ENCODE data around the gene OSBPL7.

OSBPL7 gene

DNA sequence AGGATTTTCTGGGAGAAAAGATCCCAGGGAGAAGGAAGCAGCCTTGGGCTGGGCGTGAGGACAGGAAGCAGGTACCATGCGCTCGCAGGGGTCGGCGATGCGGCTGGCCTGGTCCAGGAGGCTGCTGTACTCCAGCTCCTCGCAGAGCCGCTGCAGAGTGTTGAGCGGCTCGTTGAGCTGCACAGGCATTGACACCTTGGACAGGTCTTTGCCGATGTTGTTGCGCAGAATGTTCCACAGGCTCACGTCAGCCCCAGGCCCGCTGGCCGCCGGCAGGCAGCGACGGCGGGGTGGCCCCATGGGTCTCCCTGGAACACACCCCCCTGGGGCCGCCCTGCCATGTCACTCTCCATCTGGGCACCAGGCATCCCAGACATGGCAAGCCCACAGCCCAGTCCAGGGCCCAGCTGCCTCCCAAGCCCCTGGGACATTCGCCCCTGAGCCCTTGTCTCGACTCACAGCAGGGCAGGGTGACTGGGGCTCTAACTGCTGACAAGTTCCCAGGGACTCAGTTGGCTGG lies 8.0 kb downstream of the OSBPL7 start:
- H3K9me3 ChIP-seq (ENCODE audit: low read length), result no peaks in the 10 kb centered on the region
- no peaks in the 10 kb centered on the region for H3F3A ChIP-seq (ENCODE audit: insufficient read depth, low read length)
- no peaks in the 10 kb centered on the region for H3K9me2 ChIP-seq (ENCODE audit: low read depth, low read length)
- no peaks in the 10 kb centered on the region for H4K20me1 ChIP-seq (ENCODE audit: insufficient read depth, low read length)
- no peak overlapping the region for H2AFZ ChIP-seq (ENCODE audit: low read length)
- TF ChIP-seq EZH2 (IDR thresholded peaks at IDR 0.05; ENCODE audit: borderline replicate concordance, low read length), result no peak
- TF ChIP-seq, protein P1, sequence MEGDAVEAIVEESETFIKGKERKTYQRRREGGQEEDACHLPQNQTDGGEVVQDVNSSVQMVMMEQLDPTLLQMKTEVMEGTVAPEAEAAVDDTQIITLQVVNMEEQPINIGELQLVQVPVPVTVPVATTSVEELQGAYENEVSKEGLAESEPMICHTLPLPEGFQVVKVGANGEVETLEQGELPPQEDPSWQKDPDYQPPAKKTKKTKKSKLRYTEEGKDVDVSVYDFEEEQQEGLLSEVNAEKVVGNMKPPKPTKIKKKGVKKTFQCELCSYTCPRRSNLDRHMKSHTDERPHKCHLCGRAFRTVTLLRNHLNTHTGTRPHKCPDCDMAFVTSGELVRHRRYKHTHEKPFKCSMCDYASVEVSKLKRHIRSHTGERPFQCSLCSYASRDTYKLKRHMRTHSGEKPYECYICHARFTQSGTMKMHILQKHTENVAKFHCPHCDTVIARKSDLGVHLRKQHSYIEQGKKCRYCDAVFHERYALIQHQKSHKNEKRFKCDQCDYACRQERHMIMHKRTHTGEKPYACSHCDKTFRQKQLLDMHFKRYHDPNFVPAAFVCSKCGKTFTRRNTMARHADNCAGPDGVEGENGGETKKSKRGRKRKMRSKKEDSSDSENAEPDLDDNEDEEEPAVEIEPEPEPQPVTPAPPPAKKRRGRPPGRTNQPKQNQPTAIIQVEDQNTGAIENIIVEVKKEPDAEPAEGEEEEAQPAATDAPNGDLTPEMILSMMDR (IDR thresholded peaks at IDR 0.05; ENCODE audit: low read length), result no peak
- no peaks in the 10 kb centered on the region for H3K79me2 ChIP-seq (ENCODE audit: insufficient read depth, low read length)
- no peak overlapping the region for H3K4me3 ChIP-seq (ENCODE audit: low read depth, low read length, poor library complexity, severe bottlenecking)
- no peaks in the 10 kb centered on the region for H3K4me1 ChIP-seq (ENCODE audit: insufficient read depth, low read length, severe bottlenecking)
- no peak overlapping the region for H3K27ac ChIP-seq (ENCODE audit: low read depth, low read length, poor library complexity, severe bottlenecking)
- H3K36me3 ChIP-seq (ENCODE audit: insufficient read depth, low read length), result peaks cover 58% of the 10 kb centered on the region
- H3K27me3 ChIP-seq (ENCODE audit: insufficient read depth, low read length), result no peaks in the 10 kb centered on the region
- no peak overlapping the region for H3K9ac ChIP-seq (ENCODE audit: low read length)
- no peak overlapping the region for H3K4me2 ChIP-seq (ENCODE audit: low read length)

DNA sequence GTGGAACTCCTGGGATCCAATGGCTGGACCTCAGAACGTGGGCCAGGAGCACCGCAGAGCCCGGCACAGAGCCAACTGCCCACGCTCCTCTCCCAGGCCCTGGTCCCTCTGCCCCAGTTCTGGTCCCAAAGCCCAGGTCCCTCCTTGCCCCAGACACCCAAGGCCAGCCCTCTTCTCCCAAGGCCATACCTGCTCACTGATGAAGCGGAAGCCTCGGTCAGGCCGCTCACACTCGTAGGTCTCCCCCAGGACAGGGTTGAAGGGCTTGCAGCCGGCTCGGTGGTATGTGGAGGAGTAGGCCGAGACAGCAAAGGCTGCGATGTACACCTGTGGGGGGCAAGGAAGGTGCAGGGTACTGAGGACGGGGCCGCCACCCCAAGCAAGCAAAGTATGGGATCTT lies 8.5 kb downstream of the OSBPL7 start:
- H3K79me2 ChIP-seq (ENCODE audit: insufficient read depth, low read length), result no peaks in the 10 kb centered on the region
- H3K9me2 ChIP-seq (ENCODE audit: low read depth, low read length), result no peaks in the 10 kb centered on the region
- no peak overlapping the region for H3K4me2 ChIP-seq (ENCODE audit: low read length)
- H3K9me3 ChIP-seq (ENCODE audit: low read length), result no peaks in the 10 kb centered on the region
- no peaks in the 10 kb centered on the region for H3F3A ChIP-seq (ENCODE audit: insufficient read depth, low read length)
- H3K9ac ChIP-seq (ENCODE audit: low read length), result no peak overlapping the region
- TF ChIP-seq, protein P1 (IDR thresholded peaks at IDR 0.05; ENCODE audit: low read length), result no peak
- no peak for TF ChIP-seq EZH2 (IDR thresholded peaks at IDR 0.05; ENCODE audit: borderline replicate concordance, low read length)
- peaks cover 57% of the 10 kb centered on the region for H3K36me3 ChIP-seq (ENCODE audit: insufficient read depth, low read length)
- no peak overlapping the region for H2AFZ ChIP-seq (ENCODE audit: low read length)
- H3K27me3 ChIP-seq (ENCODE audit: insufficient read depth, low read length), result no peaks in the 10 kb centered on the region
- H3K4me1 ChIP-seq (ENCODE audit: insufficient read depth, low read length, severe bottlenecking), result no peaks in the 10 kb centered on the region
- H3K27ac ChIP-seq (ENCODE audit: low read depth, low read length, poor library complexity, severe bottlenecking), result no peak overlapping the region
- H3K4me3 ChIP-seq (ENCODE audit: low read depth, low read length, poor library complexity, severe bottlenecking), result no peak overlapping the region
- no peaks in the 10 kb centered on the region for H4K20me1 ChIP-seq (ENCODE audit: insufficient read depth, low read length)

DNA sequence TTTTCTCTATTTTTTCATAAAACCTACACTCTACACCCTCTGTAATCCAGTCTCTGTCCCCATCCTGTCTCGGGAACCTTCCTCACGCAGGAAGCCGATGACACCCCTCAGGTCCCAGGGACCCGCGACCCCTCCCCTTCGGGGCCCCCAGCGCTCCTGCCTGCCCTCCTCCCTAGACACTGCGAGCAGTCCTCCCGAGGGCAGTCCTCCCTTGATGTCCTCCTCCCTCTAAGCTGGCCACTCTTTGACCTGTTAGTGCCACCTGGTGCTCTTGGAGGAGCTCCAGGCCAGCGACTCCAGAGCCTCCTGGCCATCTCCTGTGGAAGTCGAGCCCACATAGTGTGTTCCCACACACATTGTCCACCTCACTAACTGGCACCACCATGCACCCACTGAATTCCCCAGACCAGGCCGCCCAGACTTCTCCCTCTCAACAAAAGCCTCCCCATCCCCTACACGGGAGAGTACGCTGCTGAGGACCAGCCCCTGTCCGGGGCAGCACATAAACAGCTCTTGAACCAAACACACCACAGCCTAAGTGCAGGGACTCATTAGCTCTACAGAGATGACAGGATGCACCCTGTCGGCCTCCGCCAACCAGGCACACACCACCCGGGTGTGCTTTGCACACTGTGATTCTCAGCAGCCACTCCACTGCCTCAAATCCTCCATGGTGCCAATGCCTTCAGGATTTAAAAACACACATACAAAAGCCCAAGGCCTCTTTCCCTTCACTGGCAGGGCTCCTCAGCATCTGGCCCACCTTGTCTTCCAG lies 9.3 kb downstream of the OSBPL7 start:
- Histone ChIP-seq H3F3A (ENCODE audit: insufficient read depth, low read length) (no peaks in the 10 kb centered on the region), H3K4me2 (ENCODE audit: low read length) (no peak overlapping the region), H3K79me2 (ENCODE audit: insufficient read depth, low read length) (no peaks in the 10 kb centered on the region), H2AFZ (ENCODE audit: low read length) (no peak overlapping the region), H3K27me3 (ENCODE audit: insufficient read depth, low read length) (no peaks in the 10 kb centered on the region), H3K9me3 (ENCODE audit: low read length) (no peaks in the 10 kb centered on the region), H4K20me1 (ENCODE audit: insufficient read depth, low read length) (no peaks in the 10 kb centered on the region), H3K9me2 (ENCODE audit: low read depth, low read length) (no peaks in the 10 kb centered on the region), H3K4me1 (ENCODE audit: insufficient read depth, low read length, severe bottlenecking) (no peaks in the 10 kb centered on the region), H3K36me3 (ENCODE audit: insufficient read depth, low read length) (peaks cover 59% of the 10 kb centered on the region), H3K27ac (ENCODE audit: low read depth, low read length, poor library complexity, severe bottlenecking) (no peak overlapping the region), H3K4me3 (ENCODE audit: low read depth, low read length, poor library complexity, severe bottlenecking) (no peak overlapping the region), H3K9ac (ENCODE audit: low read length) (no peak overlapping the region)
- TF ChIP-seq EZH2 (IDR thresholded peaks at IDR 0.05; ENCODE audit: borderline replicate concordance, low read length), result no peak
- TF ChIP-seq, protein P1 (IDR thresholded peaks at IDR 0.05; ENCODE audit: low read length), result no peak

Measured in OCI-LY1 (cell line).